ENCODE results near the gene NPL.
A peak's percentile ranks its signal among the peaks of the same experiment; 100 is the strongest.

The NPL gene

GRCh38 chr1:182857212-182857611, 67.6 kb downstream of the NPL start:
- TF ChIP-seq TCF4 (CRISPR knock-in tag; IDR thresholded peaks at IDR 0.05; ENCODE audit: borderline replicate concordance), result no peak
- TF ChIP-seq ZFP3 (CRISPR knock-in tag; IDR thresholded peaks at IDR 0.05), result no peak
- no peak for TF ChIP-seq TOX (CRISPR knock-in tag; IDR thresholded peaks at IDR 0.05; ENCODE audit: borderline replicate concordance)
- TF ChIP-seq PPARA (CRISPR knock-in tag; IDR thresholded peaks at IDR 0.05; ENCODE audit: borderline replicate concordance), result no peak
- TF ChIP-seq BACH2 (CRISPR knock-in tag; IDR thresholded peaks at IDR 0.05; ENCODE audit: borderline replicate concordance), result no peak
- no peak for TF ChIP-seq ZNF565 (CRISPR knock-in tag; conservative IDR thresholded peaks at IDR 0.05; ENCODE audit: low read depth)
- no peak for TF ChIP-seq ZNF8 (CRISPR knock-in tag; IDR thresholded peaks at IDR 0.05)

GRCh38 chr1:182860658-182861057, 71.1 kb downstream of the NPL start:
- no peak for ATAC-seq
- no peak for TF ChIP-seq ZC3H10 (CRISPR knock-in tag; IDR thresholded peaks at IDR 0.05)
- TF ChIP-seq ZNF565 (CRISPR knock-in tag; conservative IDR thresholded peaks at IDR 0.05; ENCODE audit: low read depth), result no peak
- TF ChIP-seq ZNF8 (CRISPR knock-in tag; IDR thresholded peaks at IDR 0.05), result no peak
- TF ChIP-seq ESRRG (CRISPR knock-in tag; IDR thresholded peaks at IDR 0.05), result no peak
- TF ChIP-seq CSDC2 (CRISPR knock-in tag; IDR thresholded peaks at IDR 0.05), result no peak
- no peak for TF ChIP-seq BACH2 (CRISPR knock-in tag; IDR thresholded peaks at IDR 0.05; ENCODE audit: borderline replicate concordance)
- TF ChIP-seq ISL1 (CRISPR knock-in tag; IDR thresholded peaks at IDR 0.05), result no peak
- no peak for TF ChIP-seq TOX (CRISPR knock-in tag; IDR thresholded peaks at IDR 0.05; ENCODE audit: borderline replicate concordance)
- TF ChIP-seq CSRNP3 (CRISPR knock-in tag; IDR thresholded peaks at IDR 0.05), result no peak
- no peak for TF ChIP-seq OSR1 (CRISPR knock-in tag; IDR thresholded peaks at IDR 0.05)
- TF ChIP-seq ARNTL (CRISPR knock-in tag; IDR thresholded peaks at IDR 0.05; ENCODE audit: borderline replicate concordance, low read depth), result no peak
- no peak for TF ChIP-seq TCF4 (CRISPR knock-in tag; IDR thresholded peaks at IDR 0.05; ENCODE audit: borderline replicate concordance)
- no peak for TF ChIP-seq GLIS3 (CRISPR knock-in tag; IDR thresholded peaks at IDR 0.05)
- no peak for TF ChIP-seq PPARA (CRISPR knock-in tag; IDR thresholded peaks at IDR 0.05; ENCODE audit: borderline replicate concordance)
- TF ChIP-seq ZFP3 (CRISPR knock-in tag; IDR thresholded peaks at IDR 0.05), result no peak
- no peak for TF ChIP-seq ZNF70 (CRISPR knock-in tag; IDR thresholded peaks at IDR 0.05)
- TF ChIP-seq SNAI2 (CRISPR knock-in tag; IDR thresholded peaks at IDR 0.05), result no peak
- TF ChIP-seq TSHZ2 (CRISPR knock-in tag; IDR thresholded peaks at IDR 0.05), result no peak
- TF ChIP-seq PATZ1 (CRISPR knock-in tag; IDR thresholded peaks at IDR 0.05; ENCODE audit: borderline replicate concordance), result no peak
- no peak for TF ChIP-seq RARB (CRISPR knock-in tag; IDR thresholded peaks at IDR 0.05)

More at GRCh38 chr1:182857212-182857611, 67.6 kb downstream of the NPL start:
- ATAC-seq, result no peak

- ATAC-seq, result peak; percentile 12; the same call in 1 of the 3 replicates
- TF ChIP-seq ESRRG (CRISPR knock-in tag; IDR thresholded peaks at IDR 0.05) (no peak), ZNF70 (CRISPR knock-in tag; IDR thresholded peaks at IDR 0.05) (no peak), POU6F1 (CRISPR knock-in tag; IDR thresholded peaks at IDR 0.05; ENCODE audit: borderline replicate concordance, low read depth) (no peak), SNAI2 (CRISPR knock-in tag; IDR thresholded peaks at IDR 0.05) (no peak), ISL1 (CRISPR knock-in tag; IDR thresholded peaks at IDR 0.05) (no peak), BACH2 (CRISPR knock-in tag; IDR thresholded peaks at IDR 0.05; ENCODE audit: borderline replicate concordance) (no peak), ZC3H10 (CRISPR knock-in tag; IDR thresholded peaks at IDR 0.05) (no peak), ZFP3 (CRISPR knock-in tag; IDR thresholded peaks at IDR 0.05) (no peak), TSHZ2 (CRISPR knock-in tag; IDR thresholded peaks at IDR 0.05) (no peak), ZNF8 (CRISPR knock-in tag; IDR thresholded peaks at IDR 0.05) (no peak)
Measured at GRCh38 chr1:182861994-182862393, 72.4 kb downstream of the NPL start.
